CD4-positive, alpha-beta T cell treated with Interleukin-17A for 1 hour (primary cell): ENCODE data around the gene COL18A1.

Experiments
- DNase-seq: peaks from one replicate; pipeline ENCODE4 v3.0.0-alpha.2; 2020

COL18A1 gene

GRCh38 chr21:45457161-45457831, 52.3 kb downstream of the COL18A1 start:
- no peak for DNase-seq

- no peak for DNase-seq
These were observed 52.8 kb downstream of the COL18A1 start for GRCh38 chr21:45457832-45458172.

- DNase-seq, result no peak
These were observed 53.6 kb downstream of the COL18A1 start for GRCh38 chr21:45458281-45459170.

- no peak for DNase-seq
These were observed 54.4 kb downstream of the COL18A1 start for GRCh38 chr21:45459171-45460010.

- no peak for DNase-seq
These were observed 55.1 kb downstream of the COL18A1 start for GRCh38 chr21:45460011-45460565.

- no peak for DNase-seq
These were observed 55.8 kb downstream of the COL18A1 start for GRCh38 chr21:45460611-45461368.

- DNase-seq, result no peak
These were observed 56.4 kb downstream of the COL18A1 start for GRCh38 chr21:45461369-45461750.

GRCh38 chr21:45461806-45462341, 56.9 kb downstream of the COL18A1 start:
- DNase-seq, result no peak

- no peak for DNase-seq
These were observed 58.9 kb downstream of the COL18A1 start for GRCh38 chr21:45463871-45464270.

- DNase-seq, result no peak
These were observed 59.3 kb downstream of the COL18A1 start for GRCh38 chr21:45464309-45464708.

- DNase-seq, result no peak
These were observed 60.1 kb downstream of the COL18A1 start for GRCh38 chr21:45465105-45465504.

GRCh38 chr21:45465611-45466329, 60.8 kb downstream of the COL18A1 start:
- DNase-seq, result no peak

GRCh38 chr21:45466330-45467220, 61.6 kb downstream of the COL18A1 start:
- DNase-seq, result no peak

- DNase-seq, result no peak
These were observed 62.3 kb downstream of the COL18A1 start for GRCh38 chr21:45467221-45467779.

- no peak for DNase-seq
These were observed 63.3 kb downstream of the COL18A1 start for GRCh38 chr21:45468051-45468970.

GRCh38 chr21:45468971-45469272, 64.0 kb downstream of the COL18A1 start:
- DNase-seq, result no peak

GRCh38 chr21:45469273-45470086, 64.5 kb downstream of the COL18A1 start:
- DNase-seq, result no peak

GRCh38 chr21:45470087-45470515, 65.1 kb downstream of the COL18A1 start:
- DNase-seq, result no peak
